Loucy (cell line): Measurements from ENCODE around the gene EMC10.

Source experiments
- H2AFZ ChIP-seq: fragments of 200-600 bp; sonication (generic); 2 replicates; pipeline ENCODE4 v1.6.0; 2016; ENCODE audit warnings: antibody characterized with exemption, mild to moderate bottlenecking, low read length, moderate library complexity
- H3F3A ChIP-seq: fragments of 200-600 bp; 2 replicates; pipeline ENCODE4 v1.6.0; 2016; ENCODE audit warnings: antibody characterized with exemption, low read depth, mild to moderate bottlenecking
- H3K27me3 ChIP-seq: fragments of 200-600 bp; sonication (generic); 2 replicates; pipeline ENCODE4 v1.6.1; 2014; ENCODE audit warnings: low read length, mild to moderate bottlenecking; ENCODE audit not compliant: insufficient read depth, poor library complexity, severe bottlenecking
- H3K36me3 ChIP-seq: fragments of 200-600 bp; sonication (generic); 2 replicates; pipeline ENCODE4 v1.6.1; 2016; ENCODE audit warnings: low read length; ENCODE audit not compliant: insufficient read depth
- H3K4me1 ChIP-seq: fragments of 200-600 bp; sonication (generic); 2 replicates; pipeline ENCODE4 v1.5.1; 2014; ENCODE audit warnings: low read length, mild to moderate bottlenecking; ENCODE audit not compliant: insufficient read depth, poor library complexity, severe bottlenecking
- H3K4me2 ChIP-seq: fragments of 200-600 bp; sonication (generic); 2 replicates; pipeline ENCODE4 v1.6.0; 2014; ENCODE audit warnings: antibody characterized with exemption, low read length, low read depth, mild to moderate bottlenecking; ENCODE audit not compliant: poor library complexity, severe bottlenecking
- H3K4me3 ChIP-seq: fragments of 200-600 bp; sonication (generic); 2 replicates; pipeline ENCODE4 v1.5.1; 2014; ENCODE audit warnings: low read length, mild to moderate bottlenecking, mixed read lengths; ENCODE audit not compliant: poor library complexity, severe bottlenecking
- H3K79me2 ChIP-seq: fragments of 200-600 bp; sonication (generic); 2 replicates; pipeline ENCODE4 v1.6.1; 2014; ENCODE audit warnings: low read length; ENCODE audit not compliant: insufficient read depth
- H3K9ac ChIP-seq: fragments of 200-600 bp; sonication (generic); 2 replicates; pipeline ENCODE4 v1.6.0; 2014; ENCODE audit warnings: mild to moderate bottlenecking, low read depth, low read length, moderate library complexity; ENCODE audit not compliant: poor library complexity, severe bottlenecking
- H3K9me2 ChIP-seq: fragments of 200-600 bp; sonication (generic); replicated peaks from 2 replicates; pipeline ENCODE4 v1.6.1; 2016; ENCODE audit warnings: low read depth, low read length, mixed read lengths
- H3K9me3 ChIP-seq: fragments of 200-600 bp; sonication (generic); 2 replicates; pipeline ENCODE4 v1.6.1; 2014; ENCODE audit warnings: mild to moderate bottlenecking, antibody characterized with exemption, low read length, low read depth; ENCODE audit not compliant: insufficient read depth
- H4K20me1 ChIP-seq: fragments of 200-600 bp; sonication (generic); 2 replicates; pipeline ENCODE4 v1.6.0; 2014; ENCODE audit warnings: antibody characterized with exemption, low read length, mild to moderate bottlenecking; ENCODE audit not compliant: insufficient read depth, poor library complexity, severe bottlenecking
- EZH2phosphoT487 ChIP-seq: fragments of 200-600 bp; IDR thresholded peaks from 2 replicates; pipeline ENCODE4 v1.6.1; 2018; ENCODE audit warnings: antibody characterized with exemption, mild to moderate bottlenecking, moderate library complexity, borderline replicate concordance
- TF ChIP-seq, protein P1 (sequence below): fragments of 200-600 bp; sonication (generic); conservative IDR thresholded peaks from 2 replicates; pipeline ENCODE4 v1.5.1; 2014; ENCODE audit warnings: mild to moderate bottlenecking, antibody characterized with exemption, low read length

The EMC10 gene

DNA sequence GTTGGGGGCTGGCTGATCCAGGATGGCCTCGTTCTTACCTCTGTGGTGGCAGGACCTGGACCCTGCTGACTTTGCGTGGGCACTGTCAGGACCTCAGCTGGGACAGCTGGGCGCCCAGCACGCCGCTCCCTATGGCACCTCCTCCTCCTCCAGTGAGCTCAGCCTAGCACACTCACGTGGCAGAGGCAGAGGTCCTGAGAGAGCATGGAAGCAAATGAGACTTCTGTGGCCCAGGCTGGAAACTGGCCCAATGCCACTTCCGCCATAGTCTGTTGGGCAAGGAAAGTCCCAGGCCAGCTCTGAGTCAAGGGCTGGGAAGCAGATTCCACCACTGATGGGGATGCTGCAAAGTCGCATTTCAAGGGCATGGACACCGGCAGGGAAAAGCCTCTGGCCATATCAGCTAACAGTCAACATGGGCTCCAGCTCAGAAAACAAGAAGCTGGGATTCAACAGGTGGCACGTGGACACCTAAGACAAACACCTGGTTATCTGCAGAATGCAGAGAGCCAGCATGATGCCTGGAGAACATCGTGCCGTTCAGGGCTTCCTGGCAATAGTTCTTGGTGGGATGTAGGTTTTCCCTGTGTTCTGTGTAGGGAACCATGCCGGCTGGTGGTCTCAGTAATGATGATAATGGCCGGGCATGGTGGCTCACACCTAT lies 26.9 kb upstream of the EMC10 start:
- no peak overlapping the region for H2AFZ ChIP-seq
- H3F3A ChIP-seq, result no peaks in the 10 kb centered on the region
- H3K27me3 ChIP-seq, result no peaks in the 10 kb centered on the region
- H3K4me2 ChIP-seq, result no peak overlapping the region
- no peak overlapping the region for H3K4me3 ChIP-seq
- no peak overlapping the region for H3K9ac ChIP-seq
- no peaks in the 10 kb centered on the region for H3K36me3 ChIP-seq
- no peaks in the 10 kb centered on the region for H3K79me2 ChIP-seq
- TF ChIP-seq, protein P1, sequence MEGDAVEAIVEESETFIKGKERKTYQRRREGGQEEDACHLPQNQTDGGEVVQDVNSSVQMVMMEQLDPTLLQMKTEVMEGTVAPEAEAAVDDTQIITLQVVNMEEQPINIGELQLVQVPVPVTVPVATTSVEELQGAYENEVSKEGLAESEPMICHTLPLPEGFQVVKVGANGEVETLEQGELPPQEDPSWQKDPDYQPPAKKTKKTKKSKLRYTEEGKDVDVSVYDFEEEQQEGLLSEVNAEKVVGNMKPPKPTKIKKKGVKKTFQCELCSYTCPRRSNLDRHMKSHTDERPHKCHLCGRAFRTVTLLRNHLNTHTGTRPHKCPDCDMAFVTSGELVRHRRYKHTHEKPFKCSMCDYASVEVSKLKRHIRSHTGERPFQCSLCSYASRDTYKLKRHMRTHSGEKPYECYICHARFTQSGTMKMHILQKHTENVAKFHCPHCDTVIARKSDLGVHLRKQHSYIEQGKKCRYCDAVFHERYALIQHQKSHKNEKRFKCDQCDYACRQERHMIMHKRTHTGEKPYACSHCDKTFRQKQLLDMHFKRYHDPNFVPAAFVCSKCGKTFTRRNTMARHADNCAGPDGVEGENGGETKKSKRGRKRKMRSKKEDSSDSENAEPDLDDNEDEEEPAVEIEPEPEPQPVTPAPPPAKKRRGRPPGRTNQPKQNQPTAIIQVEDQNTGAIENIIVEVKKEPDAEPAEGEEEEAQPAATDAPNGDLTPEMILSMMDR, result no peak
- no peak for TF ChIP-seq EZH2phosphoT487
- no peaks in the 10 kb centered on the region for H3K9me2 ChIP-seq
- no peaks in the 10 kb centered on the region for H3K4me1 ChIP-seq
- H3K9me3 ChIP-seq, result no peaks in the 10 kb centered on the region
- no peaks in the 10 kb centered on the region for H4K20me1 ChIP-seq

DNA sequence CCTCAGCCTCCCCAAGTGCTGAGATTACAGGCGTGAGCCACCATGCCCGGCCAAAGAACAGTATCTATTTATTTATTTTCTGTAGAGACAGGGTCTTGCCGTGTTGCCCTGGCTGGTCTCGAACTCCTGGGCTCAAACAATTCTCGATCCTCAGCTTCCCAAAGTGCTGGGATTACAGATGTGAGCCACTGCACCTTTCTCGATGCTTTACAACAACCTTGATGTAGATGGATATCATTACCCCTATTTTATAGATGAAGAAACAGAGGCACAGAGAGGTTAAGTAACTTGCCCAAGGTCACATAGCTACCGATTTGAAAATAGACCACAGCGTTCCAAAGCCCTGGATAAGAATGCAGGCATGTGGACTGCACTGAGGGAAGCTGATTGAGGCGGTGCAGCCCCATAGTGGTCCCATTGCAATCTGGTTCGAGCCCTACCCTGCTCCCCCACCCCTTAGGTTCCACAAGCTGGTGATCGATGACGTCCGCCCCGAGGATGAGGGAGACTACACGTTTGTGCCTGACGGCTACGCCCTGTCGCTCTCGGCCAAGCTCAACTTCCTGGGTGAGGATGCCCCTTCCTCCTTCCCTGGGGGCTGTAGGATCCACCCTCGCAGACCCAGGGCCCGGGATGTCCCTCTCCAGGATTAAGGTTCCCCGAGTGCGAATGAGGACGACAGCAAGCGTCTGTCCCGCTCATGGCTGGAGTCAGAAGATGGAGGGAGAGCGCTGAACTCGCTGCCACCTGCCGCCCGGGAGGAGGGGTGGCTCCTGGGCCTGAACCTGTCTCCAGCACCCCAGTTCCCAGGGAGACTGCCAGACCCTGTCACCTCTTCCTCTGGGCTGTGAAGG lies 25.7 kb upstream of the EMC10 start:
- Histone ChIP-seq H3K4me3 (no peak overlapping the region), H2AFZ (no peak overlapping the region), H3K4me1 (no peaks in the 10 kb centered on the region), H3K27me3 (no peaks in the 10 kb centered on the region), H3K9me2 (no peaks in the 10 kb centered on the region), H3K36me3 (no peaks in the 10 kb centered on the region), H3K9me3 (no peaks in the 10 kb centered on the region), H4K20me1 (no peaks in the 10 kb centered on the region), H3K9ac (no peak overlapping the region), H3K4me2 (no peak overlapping the region), H3K79me2 (no peaks in the 10 kb centered on the region), H3F3A (no peaks in the 10 kb centered on the region)
- TF ChIP-seq, protein P1, result no peak
- no peak for TF ChIP-seq EZH2phosphoT487

DNA sequence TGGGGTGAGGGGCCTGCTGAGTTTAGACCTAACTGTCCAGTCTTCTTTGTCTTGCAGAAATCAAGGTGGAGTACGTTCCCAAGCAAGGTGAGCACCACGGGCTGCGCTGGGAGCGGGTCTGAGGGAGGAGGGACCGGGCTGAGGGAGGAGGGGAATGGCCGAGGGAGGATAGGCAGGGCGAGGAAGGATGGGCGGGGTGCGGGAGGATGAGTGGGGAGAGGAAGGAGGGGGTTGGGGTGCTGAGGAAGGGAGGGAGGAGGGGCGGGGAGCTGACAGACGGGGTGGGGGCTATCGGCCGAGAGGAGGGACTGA lies 25.1 kb upstream of the EMC10 start:
- H3K36me3 ChIP-seq, result no peaks in the 10 kb centered on the region
- H3K9me3 ChIP-seq, result no peaks in the 10 kb centered on the region
- no peak overlapping the region for H3K9ac ChIP-seq
- no peaks in the 10 kb centered on the region for H3F3A ChIP-seq
- TF ChIP-seq, protein P1, result no peak
- no peak for TF ChIP-seq EZH2phosphoT487
- H3K9me2 ChIP-seq, result no peaks in the 10 kb centered on the region
- H2AFZ ChIP-seq, result no peak overlapping the region
- no peak overlapping the region for H3K4me2 ChIP-seq
- H4K20me1 ChIP-seq, result no peaks in the 10 kb centered on the region
- no peak overlapping the region for H3K4me3 ChIP-seq
- H3K27me3 ChIP-seq, result no peaks in the 10 kb centered on the region
- no peaks in the 10 kb centered on the region for H3K4me1 ChIP-seq
- no peaks in the 10 kb centered on the region for H3K79me2 ChIP-seq
